Measurements from ENCODE around the gene USP30.

DNA sequence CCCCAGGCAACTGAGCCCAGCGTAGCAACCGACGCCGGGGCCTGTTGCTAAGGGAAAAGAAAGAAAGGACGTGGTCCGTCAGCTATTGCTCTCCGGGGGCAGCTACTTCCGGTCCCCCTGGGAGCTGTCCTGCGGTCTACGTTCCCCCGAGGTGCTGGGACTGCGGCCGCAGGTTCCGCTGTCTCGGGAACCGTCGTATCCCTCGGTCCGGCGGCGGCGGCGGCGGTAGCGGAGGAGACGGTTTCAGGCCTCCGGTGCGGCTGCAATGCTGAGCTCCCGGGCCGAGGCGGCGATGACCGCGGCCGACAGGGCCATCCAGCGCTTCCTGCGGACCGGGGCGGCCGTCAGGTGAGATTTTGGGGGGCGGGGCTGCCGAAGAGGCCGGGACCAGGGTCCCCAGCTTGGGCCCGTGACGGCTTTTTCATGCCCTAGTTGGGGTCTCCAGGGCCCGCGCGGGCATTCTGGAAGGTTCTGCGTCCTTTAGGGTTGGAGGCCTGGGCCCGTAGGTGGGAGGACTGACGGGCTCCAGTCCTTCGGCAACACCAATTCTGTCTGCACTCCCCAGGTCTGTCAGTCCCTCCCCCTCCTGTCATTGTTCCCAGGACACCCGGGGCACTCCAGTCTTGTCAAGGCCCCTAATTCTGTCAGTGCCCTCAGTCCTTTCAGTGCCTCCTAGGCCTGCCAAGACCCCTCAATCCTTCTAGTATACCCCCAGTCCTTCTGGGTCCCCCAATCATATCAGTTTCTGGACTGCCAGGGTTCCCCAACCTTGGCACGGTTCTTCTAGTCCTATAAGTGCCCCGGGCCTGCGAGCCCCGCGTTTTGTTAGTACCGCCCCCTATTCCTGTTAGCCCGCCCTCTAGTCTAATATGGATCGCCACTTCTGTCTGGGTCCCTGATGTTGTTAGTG lies at the start of gene USP30:
- TF ChIP-seq, protein P1, sequence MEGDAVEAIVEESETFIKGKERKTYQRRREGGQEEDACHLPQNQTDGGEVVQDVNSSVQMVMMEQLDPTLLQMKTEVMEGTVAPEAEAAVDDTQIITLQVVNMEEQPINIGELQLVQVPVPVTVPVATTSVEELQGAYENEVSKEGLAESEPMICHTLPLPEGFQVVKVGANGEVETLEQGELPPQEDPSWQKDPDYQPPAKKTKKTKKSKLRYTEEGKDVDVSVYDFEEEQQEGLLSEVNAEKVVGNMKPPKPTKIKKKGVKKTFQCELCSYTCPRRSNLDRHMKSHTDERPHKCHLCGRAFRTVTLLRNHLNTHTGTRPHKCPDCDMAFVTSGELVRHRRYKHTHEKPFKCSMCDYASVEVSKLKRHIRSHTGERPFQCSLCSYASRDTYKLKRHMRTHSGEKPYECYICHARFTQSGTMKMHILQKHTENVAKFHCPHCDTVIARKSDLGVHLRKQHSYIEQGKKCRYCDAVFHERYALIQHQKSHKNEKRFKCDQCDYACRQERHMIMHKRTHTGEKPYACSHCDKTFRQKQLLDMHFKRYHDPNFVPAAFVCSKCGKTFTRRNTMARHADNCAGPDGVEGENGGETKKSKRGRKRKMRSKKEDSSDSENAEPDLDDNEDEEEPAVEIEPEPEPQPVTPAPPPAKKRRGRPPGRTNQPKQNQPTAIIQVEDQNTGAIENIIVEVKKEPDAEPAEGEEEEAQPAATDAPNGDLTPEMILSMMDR (IDR thresholded peaks at IDR 0.05 in 4 of 5, conservative IDR thresholded peaks at IDR 0.05 in 1 of 5): peak in 2 of 5 experiments; percentile 6 to 13
- no peak for TF ChIP-seq POLR2A (IDR thresholded peaks at IDR 0.05)
